Endodermal cell (in vitro differentiated cells): Measurements from ENCODE around the gene CLDN10. TPM values are rescaled to one million over a fixed set of nuclear protein-coding genes. Genes with fewer than 3 reads are reported as not detected.

Experiments
- DNase-seq: peaks from one replicate; pipeline ENCODE4 v3.0.0-alpha.2; 2017
- H3K27ac ChIP-seq: 2 replicates; pipeline ENCODE4 v1.5.1; 2013; ENCODE audit warnings: mild to moderate bottlenecking, low read depth, low read length, moderate library complexity
- H3K27me3 ChIP-seq: 2 replicates; pipeline ENCODE4 v1.6.1; 2013; ENCODE audit warnings: mild to moderate bottlenecking, low read length, moderate library complexity; ENCODE audit not compliant: insufficient read depth, control insufficient read depth, poor library complexity, severe bottlenecking
- H3K36me3 ChIP-seq: 2 replicates; pipeline ENCODE4 v1.7.0; 2013; ENCODE audit warnings: mild to moderate bottlenecking, low read length, moderate library complexity; ENCODE audit not compliant: control insufficient read depth, insufficient read depth
- H3K4me1 ChIP-seq: one replicate; pipeline ENCODE4 v1.7.0; 2013; ENCODE audit warnings: low read length; ENCODE audit not compliant: control insufficient read depth, insufficient read depth
- H3K4me3 ChIP-seq: 2 replicates; pipeline ENCODE4 v1.5.1; 2013; ENCODE audit warnings: mild to moderate bottlenecking, low read length, moderate library complexity
- H3K9ac ChIP-seq: 2 replicates; pipeline ENCODE4 v1.6.1; 2013; ENCODE audit warnings: mild to moderate bottlenecking, low read length, moderate library complexity; ENCODE audit not compliant: poor library complexity, severe bottlenecking; ENCODE audit errors: extremely low read depth
- H3K9me3 ChIP-seq: 2 replicates; pipeline ENCODE4 v1.6.1; 2013; ENCODE audit warnings: mild to moderate bottlenecking, low read length, moderate library complexity; ENCODE audit not compliant: control insufficient read depth
- H3K27ac Mint-ChIP-seq: 2 replicates; pipeline ENCODE4 v1.8.0; 2020; ENCODE audit warnings: mixed read lengths
- H3K27me3 Mint-ChIP-seq: 2 replicates; pipeline ENCODE4 v1.8.0; 2021; ENCODE audit warnings: mild to moderate bottlenecking, mixed read lengths; ENCODE audit not compliant: insufficient read depth
- H3K36me3 Mint-ChIP-seq: 2 replicates; pipeline ENCODE4 v1.8.0; 2020; ENCODE audit warnings: low read depth, mixed read lengths
- H3K4me1 Mint-ChIP-seq: 2 replicates; pipeline ENCODE4 v1.8.0; 2020; ENCODE audit warnings: mixed read lengths
- H3K4me3 Mint-ChIP-seq: 2 replicates; pipeline ENCODE4 v1.8.0; 2020; ENCODE audit warnings: mild to moderate bottlenecking, moderate library complexity, mixed read lengths
- H3K9me3 Mint-ChIP-seq: 2 replicates; pipeline ENCODE4 v1.8.0; 2020; ENCODE audit warnings: mild to moderate bottlenecking, mixed read lengths
- CTCF ChIP-seq: fragments of 200-600 bp; sonication (generic); conservative IDR thresholded peaks from 2 replicates; pipeline ENCODE4 v1.5.0; 2021; ENCODE audit warnings: antibody characterized with exemption, mild to moderate bottlenecking
- WGBS, 2 experiments: methylation state at CpG; one replicate each; pipeline versions ENCODE4 v1.1.5 to v1.1.7; 2013; ENCODE audit warnings: missing lambda C conversion rate in 2 of 2, mixed read lengths in 1 of 2; ENCODE audit not compliant: insufficient coverage in 1 of 2, insufficient read length in 1 of 2; 5-methylcytosine and 5-hydroxymethylcytosine counted together
- total RNA-seq, 2 donors: library from RNA; stranded (reverse); fragmentation: NEBNext Ultra II Directional in 1 of 2; extraction: Animal tissue kit (Norgen Biotek cat#: 25700) in 1 of 2; gene quantifications; 2 replicates in 1 of 2; 3 replicates in 1 of 2; pipeline ENCODE4 v1.2.1, GENCODE V29; 2021

CLDN10 gene
- total RNA-seq, 2 donors from 2014 or later, result 4.6 to 10.6 TPM

GRCh38 chr13:95523598-95523997 lies 28.9 kb upstream of the CLDN10 start:
- no peak overlapping the region for H3K4me3 ChIP-seq
- no peak for TF ChIP-seq CTCF
- no peak overlapping the region for H3K27ac ChIP-seq
- H3K27me3 ChIP-seq, result no peaks in the 10 kb centered on the region
- no peaks in the 10 kb centered on the region for H3K4me1 Mint-ChIP-seq
- no peak overlapping the region for H3K9ac ChIP-seq
- no peaks in the 10 kb centered on the region for H3K9me3 ChIP-seq
- no peak for DNase-seq
- no peaks in the 10 kb centered on the region for H3K36me3 ChIP-seq
- WGBS, 2 experiments, result 86 to 91% methylated on average over 4 to 5 of the region's 5 CpGs
- no peaks in the 10 kb centered on the region for H3K36me3 Mint-ChIP-seq
- H3K27me3 Mint-ChIP-seq, result no peaks in the 10 kb centered on the region
- no peak overlapping the region for H3K27ac Mint-ChIP-seq
- H3K9me3 Mint-ChIP-seq, result no peaks in the 10 kb centered on the region
- H3K4me3 Mint-ChIP-seq, result no peak overlapping the region
- no peaks in the 10 kb centered on the region for H3K4me1 ChIP-seq

DNA sequence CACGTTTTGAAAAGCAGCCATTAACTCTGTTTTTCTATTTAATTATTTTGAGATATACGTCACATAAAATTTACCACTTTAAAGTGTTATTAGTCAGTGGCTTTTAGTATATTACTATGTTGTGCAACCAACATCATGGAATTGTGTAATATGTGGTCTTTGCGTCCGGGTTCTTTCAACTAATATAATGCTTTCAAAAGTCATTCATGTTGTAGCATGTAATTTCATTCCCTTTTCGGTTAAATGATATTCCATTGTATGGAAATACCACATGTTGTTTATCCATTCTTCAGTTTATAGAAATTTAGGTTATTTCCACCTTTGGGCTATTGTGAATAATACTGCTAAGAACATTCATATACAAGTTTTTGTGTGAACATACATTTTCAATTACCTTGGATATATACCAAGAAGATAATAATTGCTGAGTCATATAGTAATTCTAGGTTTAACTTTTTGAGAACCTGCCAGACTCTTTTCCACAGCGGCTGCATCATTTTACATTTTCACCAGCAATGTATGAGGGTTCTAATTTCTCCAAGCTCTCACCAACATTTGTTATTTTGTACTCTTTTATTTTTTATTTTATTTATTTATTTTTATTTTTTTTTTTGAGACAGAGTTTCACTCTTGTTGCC lies 28.1 kb upstream of the CLDN10 start:
- H3K4me3 ChIP-seq, result no peak overlapping the region
- H3K27ac ChIP-seq, result no peak overlapping the region
- no peaks in the 10 kb centered on the region for H3K9me3 ChIP-seq
- no peak for DNase-seq
- no peaks in the 10 kb centered on the region for H3K36me3 ChIP-seq
- no peak overlapping the region for H3K9ac ChIP-seq
- no peaks in the 10 kb centered on the region for H3K9me3 Mint-ChIP-seq
- H3K4me1 Mint-ChIP-seq, result no peaks in the 10 kb centered on the region
- no peaks in the 10 kb centered on the region for H3K27me3 Mint-ChIP-seq
- no peak for TF ChIP-seq CTCF
- no peak overlapping the region for H3K27ac Mint-ChIP-seq
- no peak overlapping the region for H3K4me3 Mint-ChIP-seq
- 64% methylated on average over 4 of the region's 6 CpGs; no CpG with 5 or more reads in 1 of the 2 experiments for WGBS, 2 experiments
- no peaks in the 10 kb centered on the region for H3K27me3 ChIP-seq
- no peaks in the 10 kb centered on the region for H3K4me1 ChIP-seq
- no peaks in the 10 kb centered on the region for H3K36me3 Mint-ChIP-seq

DNA sequence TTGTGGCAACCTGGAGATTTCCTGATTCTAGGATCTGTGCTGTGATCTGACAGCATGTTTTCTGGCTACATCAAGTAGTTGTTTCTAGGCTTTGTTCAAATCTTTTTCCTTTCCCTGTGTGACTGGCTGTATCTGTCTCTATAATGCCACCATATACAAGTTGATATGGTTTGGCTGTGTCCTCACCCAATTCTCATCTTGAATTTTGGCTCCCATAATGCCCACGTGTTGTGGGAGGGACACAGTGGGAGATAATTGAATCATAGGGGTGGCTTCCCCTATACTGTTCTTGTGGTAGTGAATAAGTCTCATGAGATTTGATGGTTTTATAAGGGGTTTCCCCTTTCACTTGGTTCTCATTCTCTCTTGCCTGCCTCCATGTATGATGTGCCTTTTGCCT lies 24.6 kb upstream of the CLDN10 start:
- Histone ChIP-seq H3K27me3 (no peaks in the 10 kb centered on the region), H3K27ac (no peak overlapping the region), H3K9me3 (no peaks in the 10 kb centered on the region), H3K4me1 (no peaks in the 10 kb centered on the region), H3K4me3 (no peak overlapping the region), H3K36me3 (no peaks in the 10 kb centered on the region), H3K9ac (no peak overlapping the region)
- WGBS, 2 experiments, result 100% methylated on average over 1 of the region's 1 CpG
- TF ChIP-seq CTCF, result no peak
- H3K27me3 Mint-ChIP-seq, result no peaks in the 10 kb centered on the region
- no peaks in the 10 kb centered on the region for H3K36me3 Mint-ChIP-seq
- H3K4me3 Mint-ChIP-seq, result no peak overlapping the region
- no peak overlapping the region for H3K27ac Mint-ChIP-seq
- no peaks in the 10 kb centered on the region for H3K9me3 Mint-ChIP-seq
- no peak for DNase-seq
- H3K4me1 Mint-ChIP-seq, result no peaks in the 10 kb centered on the region
